A673 (cell line): ENCODE data around the gene MPV17.

Experiments used
- CTCF ChIP-seq: fragments of 300-800, 200-600 bp; sonication (generic); conservative IDR thresholded peaks from 2 replicates; pipeline ENCODE4 v1.5.1; 2017; ENCODE audit warnings: low read depth, mild to moderate bottlenecking, antibody characterized with exemption, low read length, moderate library complexity, mixed read lengths
- EZH2 ChIP-seq: fragments of 200-600 bp; sonication (generic); IDR thresholded peaks from 2 replicates; pipeline ENCODE4 v1.6.1; 2017; ENCODE audit warnings: borderline replicate concordance, low read depth, mild to moderate bottlenecking, mixed read lengths, antibody characterized with exemption, low read length; ENCODE audit not compliant: poor library complexity, severe bottlenecking

- TF ChIP-seq EZH2: no peak
- TF ChIP-seq CTCF: no peak
Measured at GRCh38 chr2:27275211-27276150, 47.4 kb downstream of the MPV17 start, which contains the start of gene DNAJC5G.
